HG02938 (cell line): Measurements from ENCODE around the gene TMEM169.
"Not testable (repeated sequence)": the region's sequence is repeated elsewhere in the genome, so short reads cannot be mapped to it uniquely, and the experiment has no call there.

Source experiments
- ATAC-seq: cut with Tn5 transposase; IDR thresholded peaks from one replicate; pipeline ENCODE4 v1.9.1; 2021; ENCODE audit warnings: mild to moderate bottlenecking, moderate library complexity; ENCODE audit not compliant: unreplicated experiment

Gene TMEM169

GRCh38 chr2:216071111-216071851 lies 10.4 kb upstream of the TMEM169 start:
- ATAC-seq, result no peak

- no peak for ATAC-seq
Observed at GRCh38 chr2:216072473-216072872, 9.2 kb upstream of the TMEM169 start.

GRCh38 chr2:216073773-216074172 lies 7.9 kb upstream of the TMEM169 start:
- no peak for ATAC-seq

- no peak for ATAC-seq
Observed at GRCh38 chr2:216074380-216074779, 7.3 kb upstream of the TMEM169 start.

GRCh38 chr2:216074794-216075193 lies 6.9 kb upstream of the TMEM169 start:
- ATAC-seq, result no peak

- ATAC-seq, result no peak
Observed at GRCh38 chr2:216075510-216076485, 5.9 kb upstream of the TMEM169 start.

- ATAC-seq, result no peak
Observed at GRCh38 chr2:216078776-216079175, 2.9 kb upstream of the TMEM169 start.

- not testable (repeated sequence) for ATAC-seq
Observed at GRCh38 chr2:216080048-216080447, 1.7 kb upstream of the TMEM169 start.

GRCh38 chr2:216081012-216081411 lies 707 bp upstream of the TMEM169 start:
- no peak for ATAC-seq

GRCh38 chr2:216082117-216082711 lies 495 bp downstream of the TMEM169 start:
- peak; percentile 17 for ATAC-seq

GRCh38 chr2:216082805-216083204 lies 1.1 kb downstream of the TMEM169 start:
- no peak for ATAC-seq

- no peak for ATAC-seq
Observed at GRCh38 chr2:216083464-216084281, 2.0 kb downstream of the TMEM169 start.

GRCh38 chr2:216084547-216084946 lies 2.8 kb downstream of the TMEM169 start:
- no peak for ATAC-seq

- no peak for ATAC-seq
Observed at GRCh38 chr2:216086207-216086893, 4.6 kb downstream of the TMEM169 start.

- peak; percentile 45 for ATAC-seq
Observed at GRCh38 chr2:216090369-216090786, 8.7 kb downstream of the TMEM169 start.

- ATAC-seq, result no peak
Observed at GRCh38 chr2:216092646-216093045, 10.9 kb downstream of the TMEM169 start.

GRCh38 chr2:216094701-216095100 lies 13.0 kb downstream of the TMEM169 start:
- ATAC-seq, result no peak

- no peak for ATAC-seq
Observed at GRCh38 chr2:216098421-216099334, 17.0 kb downstream of the TMEM169 start.

- no peak for ATAC-seq
Observed at GRCh38 chr2:216101109-216101508, 19.4 kb downstream of the TMEM169 start.
